NCI-H2227 treated with DMSO at 0.1 percent for 48 hours (cell line): ENCODE results near the gene CSMD2.
"Not testable (repeated sequence)": the region's sequence is repeated elsewhere in the genome, so short reads cannot be mapped to it uniquely, and the experiment has no call there.

ENCODE experiments used
- DNase-seq: peaks from one replicate; lab custom pipeline; 2025; lab: John Stamatoyannopoulos, UW

The CSMD2 gene

DNA sequence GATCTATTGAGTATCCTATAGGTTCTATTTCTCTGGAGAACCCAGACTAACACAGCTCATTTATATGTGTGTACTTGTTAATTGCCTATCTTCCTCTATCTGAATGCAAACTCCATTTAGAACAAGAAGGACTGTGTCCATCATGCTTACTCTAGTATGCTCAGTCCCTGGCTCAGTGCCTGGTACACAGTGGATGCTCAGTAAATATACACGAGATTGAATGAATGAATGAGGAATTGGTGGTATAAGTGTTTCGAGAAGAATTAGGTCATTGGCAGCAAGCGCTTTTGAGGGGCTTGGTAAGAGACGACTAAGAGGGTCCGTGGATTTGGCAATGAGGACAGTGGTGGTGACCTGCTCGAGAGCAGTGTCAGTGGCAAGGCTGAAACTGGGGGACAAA, 112.5 kb downstream of the CSMD2 start:
- no peak for DNase-seq

DNA sequence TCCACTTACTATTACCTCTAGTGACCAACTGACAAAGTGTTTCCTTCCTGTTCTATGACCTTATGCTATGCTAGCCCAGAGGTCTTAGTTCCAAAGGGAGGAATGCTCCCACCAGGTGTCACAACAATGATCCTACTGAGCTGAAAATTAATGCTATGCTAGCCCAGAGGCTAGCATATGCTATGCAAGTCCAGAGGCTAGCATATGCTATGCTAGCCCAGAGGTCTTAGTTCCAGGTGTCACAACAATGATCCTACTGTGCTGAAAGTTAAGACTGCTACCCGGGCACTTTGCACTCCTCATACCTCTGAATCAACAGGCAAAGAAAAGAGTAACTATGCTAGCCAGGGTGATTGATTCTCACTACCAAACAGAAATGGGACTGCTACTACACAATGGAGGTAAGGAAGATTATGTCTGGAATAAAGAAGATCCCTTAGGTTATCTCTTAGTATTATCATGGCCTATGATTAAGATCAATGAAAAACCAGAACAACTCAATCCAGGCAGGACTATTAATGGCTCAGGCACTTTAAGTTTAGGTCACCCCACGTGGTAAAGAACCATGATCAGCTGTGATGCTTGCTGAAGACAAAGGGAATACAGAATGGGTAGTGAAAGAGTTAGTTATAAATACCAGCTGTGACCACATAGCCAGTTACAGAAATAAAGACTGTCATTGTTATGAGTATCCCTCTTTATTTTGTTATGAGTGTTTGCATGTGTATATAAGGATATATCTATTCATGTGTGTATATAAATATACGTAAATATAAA, 114.1 kb downstream of the CSMD2 start:
- DNase-seq, result no peak

DNA sequence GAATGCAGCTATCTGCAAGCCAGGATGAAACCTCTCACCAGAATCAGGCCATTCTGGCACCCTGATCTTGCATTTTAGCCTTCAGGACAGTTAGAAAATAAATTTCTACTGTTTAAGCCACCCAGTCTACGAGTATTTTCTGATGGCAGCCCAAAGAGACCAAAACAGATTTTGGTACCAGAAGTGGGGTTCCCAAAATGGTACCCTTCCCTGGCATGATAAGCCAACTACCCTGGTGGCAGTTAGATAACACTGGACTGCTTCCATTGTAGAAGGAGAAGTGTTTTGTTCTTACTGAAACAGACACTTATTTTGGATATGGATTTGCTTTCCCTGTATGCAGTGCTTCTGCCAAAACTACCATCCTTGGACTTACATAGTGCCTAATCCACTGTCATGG, 115.0 kb downstream of the CSMD2 start:
- no peak for DNase-seq

DNA sequence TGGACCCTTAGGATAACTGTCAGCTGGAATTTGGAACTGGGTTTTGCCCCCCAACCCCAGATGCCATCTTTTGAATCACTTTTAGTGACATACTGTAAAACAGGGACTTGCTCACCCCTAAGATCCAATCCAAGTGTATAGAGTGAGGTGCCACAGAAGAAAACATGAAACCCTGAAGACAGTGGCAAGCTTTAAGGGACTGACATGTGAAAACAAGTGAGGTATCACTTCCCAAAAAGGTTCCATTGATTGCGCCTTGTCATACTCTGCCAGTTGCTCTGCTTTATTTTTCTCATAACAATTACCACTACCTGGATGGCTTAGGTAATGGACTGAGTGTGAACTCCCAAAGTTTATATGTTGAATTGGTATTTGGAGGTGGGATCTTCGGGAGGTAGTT, 115.6 kb downstream of the CSMD2 start:
- DNase-seq, result no peak

DNA sequence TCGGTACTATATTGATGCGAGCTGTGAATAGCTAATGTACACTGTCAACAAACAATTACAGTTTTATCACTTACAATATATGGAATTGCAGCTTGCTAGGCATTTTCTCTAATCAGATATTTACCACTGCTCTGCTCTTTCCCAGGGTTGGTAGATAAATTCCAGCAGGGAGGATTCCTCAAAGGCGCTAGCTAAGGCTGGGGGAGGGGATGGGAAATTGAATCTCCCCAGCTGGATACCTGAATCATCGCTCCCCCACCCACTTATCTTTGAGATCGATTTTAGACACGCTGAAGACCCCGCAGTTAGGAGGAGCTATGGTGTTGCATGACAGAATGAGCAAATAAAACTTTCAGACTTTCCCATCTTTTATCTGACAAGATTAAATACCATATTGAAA, 127.2 kb downstream of the CSMD2 start:
- no peak for DNase-seq

- DNase-seq, result no peak
Observed at GRCh38 chr1:34037109-34037508, 127.9 kb downstream of the CSMD2 start.

DNA sequence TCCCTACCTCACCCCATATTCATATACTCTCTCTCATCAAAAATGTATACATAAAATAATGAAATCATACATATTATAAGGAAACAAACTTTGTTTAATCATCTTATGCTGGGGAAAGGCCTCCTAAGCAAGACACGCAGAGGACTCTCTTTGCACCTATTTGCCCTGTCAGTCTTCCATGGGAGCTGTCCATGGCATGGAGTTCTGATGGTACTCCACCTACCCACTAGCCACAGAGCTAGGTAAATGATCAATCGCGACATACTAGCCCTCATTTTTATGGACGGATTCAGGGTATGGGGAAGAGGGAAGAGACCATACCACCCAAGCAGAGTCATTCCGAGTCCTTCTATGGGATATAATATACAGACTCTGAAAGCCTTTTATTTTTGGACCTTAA, 131.0 kb downstream of the CSMD2 start:
- DNase-seq, result no peak

- no peak for DNase-seq
Observed at GRCh38 chr1:34029954-34030353, 135.1 kb downstream of the CSMD2 start.

- no peak for DNase-seq
Observed at GRCh38 chr1:34029515-34029914, 135.5 kb downstream of the CSMD2 start.

DNA sequence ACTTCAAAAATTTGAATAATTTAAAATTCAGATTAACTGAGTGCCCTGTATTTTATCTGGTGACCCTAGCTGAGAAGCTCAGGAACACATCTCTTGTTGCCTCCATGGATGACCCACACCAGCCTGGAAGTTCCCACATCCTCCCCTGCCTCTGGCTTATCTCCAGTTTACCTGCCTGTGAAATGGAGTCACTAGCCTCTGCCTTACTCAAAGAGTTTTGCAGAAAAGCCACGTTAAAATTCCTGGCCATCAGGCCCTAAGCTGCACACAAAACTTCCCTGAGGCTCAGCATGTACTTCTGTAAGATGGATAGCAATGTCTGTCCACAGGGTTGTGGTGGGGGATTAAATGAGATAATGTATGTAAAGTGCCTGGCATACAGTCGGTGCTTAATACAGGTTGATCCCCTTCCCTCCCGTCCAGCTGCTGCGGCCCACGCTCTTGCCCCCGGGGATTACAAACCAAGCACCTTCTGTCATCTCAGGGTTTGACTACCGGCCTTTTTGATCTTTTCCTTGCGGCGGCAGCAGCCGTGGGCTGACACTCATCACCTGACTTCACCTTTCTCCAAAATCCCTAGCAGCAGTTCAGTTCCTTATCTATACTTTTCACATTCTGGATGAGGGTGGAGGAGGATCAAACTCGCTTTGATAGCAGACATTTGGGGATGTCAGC, 136.5 kb downstream of the CSMD2 start:
- no peak for DNase-seq

GRCh38 chr1:34025675-34026074, 139.4 kb downstream of the CSMD2 start:
- DNase-seq, result no peak

- DNase-seq, result no peak
Observed at GRCh38 chr1:34024485-34024884, 140.5 kb downstream of the CSMD2 start.

DNA sequence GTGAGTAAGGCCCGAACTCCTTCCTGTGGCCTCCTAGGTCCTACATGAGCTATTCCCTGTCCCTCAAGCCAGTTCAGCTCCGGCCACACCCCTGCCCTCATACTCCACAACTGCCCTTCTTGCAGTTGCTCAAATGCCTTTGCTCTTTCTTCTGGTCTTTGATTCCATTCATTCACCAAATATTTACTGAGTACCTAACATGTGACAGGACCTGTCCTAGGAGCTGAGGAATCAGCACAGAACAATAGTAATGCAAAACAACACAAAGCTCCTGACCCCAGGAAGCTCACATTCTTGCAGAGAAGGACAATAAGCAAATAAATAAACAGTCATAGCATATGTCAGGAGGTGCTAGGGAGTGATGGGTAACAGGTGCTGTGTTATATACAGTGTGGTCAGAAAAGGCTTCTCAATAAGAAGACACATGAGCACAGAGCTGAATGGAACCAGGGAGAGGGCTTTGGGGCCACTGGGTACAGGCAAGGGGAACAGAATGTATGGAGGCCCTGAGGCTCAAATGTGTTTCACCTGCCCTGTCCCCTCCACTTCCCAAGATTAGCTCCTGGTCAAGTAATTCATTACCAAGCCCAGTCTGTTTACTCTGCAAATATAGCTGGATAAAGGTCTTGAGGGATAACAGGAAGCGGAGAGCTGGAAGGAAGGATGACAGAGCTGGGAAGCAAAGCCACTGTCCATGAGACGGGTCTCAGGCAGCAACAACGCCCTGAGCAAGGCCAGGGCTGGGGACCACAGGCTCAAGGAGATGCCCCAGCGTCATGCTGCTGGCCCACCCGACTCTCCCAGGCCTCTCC, 145.1 kb downstream of the CSMD2 start:
- DNase-seq, result no peak

DNA sequence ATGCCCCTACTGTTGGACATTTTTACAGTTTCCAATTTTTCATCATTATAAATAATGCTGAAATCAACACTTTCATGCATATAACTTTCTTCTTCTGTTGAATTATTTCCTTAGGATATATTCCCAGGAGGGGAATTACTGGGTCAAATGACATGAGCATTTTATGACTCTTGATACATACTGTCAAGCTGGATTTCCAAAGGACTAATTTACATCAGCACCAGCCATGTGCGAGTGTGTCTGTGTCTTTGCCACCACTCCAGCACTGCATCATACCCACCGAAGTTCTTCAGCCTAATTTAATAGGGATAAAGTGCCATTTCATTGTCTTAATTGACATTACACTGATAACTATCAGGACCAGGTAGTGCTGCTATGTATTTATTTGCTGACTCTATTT, 146.7 kb downstream of the CSMD2 start:
- DNase-seq, result no peak

DNA sequence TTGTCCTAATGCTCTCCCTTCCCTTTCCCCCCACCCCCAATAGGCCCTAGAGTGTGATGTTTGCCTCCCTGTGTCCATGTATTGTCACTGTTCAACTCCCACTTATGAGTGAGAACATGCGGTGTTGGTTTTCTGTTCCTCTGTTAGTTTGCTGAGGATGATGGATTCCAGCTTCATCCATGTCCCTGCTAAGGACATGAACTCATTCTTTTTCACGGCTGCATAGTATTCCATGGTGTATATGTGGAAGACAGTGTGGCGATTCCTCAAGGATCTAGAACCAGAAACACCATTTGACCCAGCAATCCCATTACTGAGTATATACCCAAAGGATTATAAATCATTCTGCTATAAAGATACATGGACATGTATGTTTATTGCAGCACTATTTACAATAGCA, 148.7 kb downstream of the CSMD2 start:
- DNase-seq, result not testable (repeated sequence)

GRCh38 chr1:34013958-34014737, 150.9 kb downstream of the CSMD2 start:
- no peak for DNase-seq

GRCh38 chr1:34013136-34013535, 151.9 kb downstream of the CSMD2 start:
- no peak for DNase-seq

- no peak for DNase-seq
Observed at GRCh38 chr1:34009340-34009985, 155.6 kb downstream of the CSMD2 start.

GRCh38 chr1:34007760-34008159, 157.3 kb downstream of the CSMD2 start:
- DNase-seq, result no peak

- DNase-seq, result no peak
Observed at GRCh38 chr1:34005309-34005708, 159.7 kb downstream of the CSMD2 start.

DNA sequence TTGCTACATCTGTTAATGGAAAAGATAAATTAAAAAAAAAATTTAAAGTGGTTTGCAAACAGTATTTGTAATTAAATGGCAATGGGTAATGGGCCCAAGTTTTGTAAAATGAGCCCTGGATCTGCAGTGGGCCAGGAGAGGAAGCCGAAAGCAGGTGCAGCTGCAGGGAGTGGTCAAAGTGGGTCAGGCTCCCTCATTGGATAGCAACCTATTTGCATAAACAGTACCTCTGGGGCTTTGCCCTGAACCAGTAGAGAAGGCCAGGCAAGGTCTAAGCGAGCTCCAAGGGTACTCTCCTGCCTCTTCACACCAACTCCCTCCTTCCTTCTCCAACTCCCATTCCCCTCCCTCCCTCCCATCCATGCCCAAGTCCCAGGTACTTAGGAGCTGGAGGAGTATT, 162.2 kb downstream of the CSMD2 start:
- DNase-seq, result no peak
